ENCODE results near the gene LRRC45. TPM values are rescaled to one million over a fixed set of nuclear protein-coding genes. Genes with fewer than 3 reads are reported as not detected.

LRRC45 gene
- total and polyA plus RNA-seq, 2 donors (not counting 3 experiments of a cell fraction or from before 2014, with no cell fraction given): 7.6 to 22.9 TPM

DNA sequence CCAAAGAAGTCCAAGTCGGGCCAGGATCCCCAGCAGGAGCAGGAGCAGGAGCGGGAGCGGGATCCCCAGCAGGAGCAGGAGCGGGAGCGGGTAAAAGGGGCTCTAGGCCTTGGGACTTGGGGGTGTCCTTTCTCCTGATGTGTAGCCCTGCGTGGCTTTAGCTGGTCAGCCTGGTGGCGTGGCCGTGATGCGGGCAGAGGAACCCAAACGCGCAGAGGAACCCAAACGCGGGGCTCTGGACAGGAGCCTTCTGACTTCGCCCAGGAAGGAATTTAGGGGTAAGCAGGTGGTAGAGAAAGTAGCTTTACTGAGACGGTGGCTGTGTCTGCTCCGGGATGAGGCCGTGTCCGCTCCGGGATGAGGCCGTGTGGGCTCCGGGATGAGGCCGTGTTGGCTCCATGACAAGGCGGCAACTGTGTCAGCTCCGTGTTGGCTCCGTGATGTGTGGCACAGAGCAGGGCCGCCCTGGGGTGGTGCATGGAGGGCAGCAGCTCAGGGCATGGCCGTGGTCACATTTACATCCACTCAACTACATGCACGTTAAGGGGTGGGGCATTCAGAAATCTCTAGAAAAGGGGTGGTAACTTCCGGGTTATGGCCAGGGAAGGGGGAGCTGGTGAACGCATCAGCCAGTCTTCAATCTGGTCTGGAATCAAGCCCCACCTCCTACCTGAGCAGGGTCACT is 26.2 kb upstream of the LRRC45 start:
- FAIRE-seq: no peak
- dilution Hi-C loops (cut with MboI; ENCODE audit: extremely low pct_ligation_motif_present, low sequenced_read_pairs) (no loop called here), intact Hi-C loops (cut with micrococcal nuclease) (no loop called here)
- CTCF ChIA-PET: interaction anchor here (1.2 to 2.0 kb wide), 3 partner anchors 23 to 37 kb away, joined by 3 to 12 read pairs (median 8); no protein-coding TSS in a partner anchor
- no TSS peak for BruUV-seq (replicated peaks)
- Histone ChIP-seq H3K4me1 (ENCODE audit: control insufficient read depth, extremely low read depth, insufficient read depth, low read length) (peaks cover 2% of the 10 kb centered on the region), H3K9ac (replicated peaks; ENCODE audit: extremely low read depth, insufficient read depth, low read length) (no peak overlapping the region), H3K79me2 (ENCODE audit: control insufficient read depth, insufficient read depth, low read length) (no peaks in the 10 kb centered on the region), H3K4me3 (replicated peaks in 1 of 3; ENCODE audit: insufficient read depth in 1 of 3, low read depth in 1 of 3, low read length in 3 of 3) (no peak overlapping the region), H3K4me2 (ENCODE audit: insufficient read depth, low read length) (no peak overlapping the region), H3K36me3 (ENCODE audit: control insufficient read depth in 2 of 2, extremely low read depth in 1 of 2, insufficient read depth in 2 of 2, low read length in 2 of 2) (no peaks in the 10 kb centered on the region), H2AFZ (ENCODE audit: low read depth, low read length) (no peak overlapping the region), H4K20me1 (replicated peaks; ENCODE audit: control insufficient read depth, extremely low read depth, insufficient read depth, low read length) (no peaks in the 10 kb centered on the region), H3K9me1 (replicated peaks; ENCODE audit: control insufficient read depth, extremely low read depth, insufficient read depth, low read length) (no peaks in the 10 kb centered on the region), H3K27ac (ENCODE audit: insufficient read depth, low read depth, low read length) (no peak overlapping the region), H3K9me3 (replicated peaks; ENCODE audit: control insufficient read depth, insufficient read depth, low read length) (no peaks in the 10 kb centered on the region), H3K27me3 (ENCODE audit: control insufficient read depth in 2 of 2, insufficient read depth in 2 of 2, low read length in 2 of 2) (no peaks in the 10 kb centered on the region)
- DNase-seq (ENCODE audit: low read depth, low spot score): no peak
- TF ChIP-seq POLR2A (IDR thresholded peaks at IDR 0.05; ENCODE audit: low read depth, low read length) (no peak), GATA2 (IDR thresholded peaks at IDR 0.05; ENCODE audit: insufficient read depth, insufficient read length, low read depth, low read length) (no peak), POLR2AphosphoS5 (IDR thresholded peaks at IDR 0.05; ENCODE audit: insufficient read depth, low read depth, low read length) (no peak), MYC (IDR thresholded peaks at IDR 0.05; ENCODE audit: low read depth, low read length) (no peak), JUN (IDR thresholded peaks at IDR 0.05; ENCODE audit: borderline replicate concordance, insufficient read depth, insufficient read length, low read depth) (no peak)
- POLR2A ChIA-PET: no interaction called here

- H4K20me1 ChIP-seq (replicated peaks; ENCODE audit: control insufficient read depth, extremely low read depth, insufficient read depth, low read length): no peaks in the 10 kb centered on the region
- H3K9ac ChIP-seq (replicated peaks; ENCODE audit: extremely low read depth, insufficient read depth, low read length): no peak overlapping the region
- H3K4me3 ChIP-seq (replicated peaks in 1 of 3; ENCODE audit: insufficient read depth in 1 of 3, low read depth in 1 of 3, low read length in 3 of 3): no peak overlapping the region
- intact Hi-C loops (cut with micrococcal nuclease): no loop called here
- no peaks in the 10 kb centered on the region for H3K36me3 ChIP-seq (ENCODE audit: control insufficient read depth in 2 of 2, extremely low read depth in 1 of 2, insufficient read depth in 2 of 2, low read length in 2 of 2)
- H3K27ac ChIP-seq (ENCODE audit: insufficient read depth, low read depth, low read length): no peak overlapping the region
- H3K79me2 ChIP-seq (ENCODE audit: control insufficient read depth, insufficient read depth, low read length): no peaks in the 10 kb centered on the region
- dilution Hi-C loops (cut with MboI; ENCODE audit: extremely low pct_ligation_motif_present, low sequenced_read_pairs): no loop called here
- no peak overlapping the region for H2AFZ ChIP-seq (ENCODE audit: low read depth, low read length)
- CTCF ChIA-PET: interaction anchor here (0.8 kb wide), 1 partner anchor 23 kb away, joined by 3 read pairs; no protein-coding TSS in a partner anchor
- no peak overlapping the region for H3K4me2 ChIP-seq (ENCODE audit: insufficient read depth, low read length)
- BruUV-seq (replicated peaks): no TSS peak
- peaks cover 4% of the 10 kb centered on the region for H3K4me1 ChIP-seq (ENCODE audit: control insufficient read depth, extremely low read depth, insufficient read depth, low read length)
- H3K9me1 ChIP-seq (replicated peaks; ENCODE audit: control insufficient read depth, extremely low read depth, insufficient read depth, low read length): no peaks in the 10 kb centered on the region
- POLR2A ChIA-PET: no interaction called here
- TF ChIP-seq JUN (IDR thresholded peaks at IDR 0.05; ENCODE audit: borderline replicate concordance, insufficient read depth, insufficient read length, low read depth) (no peak), MYC (IDR thresholded peaks at IDR 0.05; ENCODE audit: low read depth, low read length) (no peak), POLR2A (IDR thresholded peaks at IDR 0.05; ENCODE audit: low read depth, low read length) (no peak)
- H3K27me3 ChIP-seq (ENCODE audit: control insufficient read depth in 2 of 2, insufficient read depth in 2 of 2, low read length in 2 of 2): no peaks in the 10 kb centered on the region
- FAIRE-seq (peak; percentile 61), DNase-seq (ENCODE audit: low read depth, low spot score) (no peak)
- H3K9me3 ChIP-seq (replicated peaks; ENCODE audit: control insufficient read depth, insufficient read depth, low read length): no peaks in the 10 kb centered on the region
Observed at GRCh38 chr17:81998212-81998611, 24.9 kb upstream of the LRRC45 start.

All from endothelial cell of umbilical vein (primary cell).